Smooth muscle cell (in vitro differentiated cells): Measurements from ENCODE around the gene CEACAM19. TPM values are rescaled to one million over a fixed set of nuclear protein-coding genes. Genes with fewer than 3 reads are reported as not detected.
"Not testable (repeated sequence)": the region's sequence is repeated elsewhere in the genome, so short reads cannot be mapped to it uniquely, and the experiment has no call there.

Source experiments
- DNase-seq: peaks from one replicate; lab custom pipeline; 2025; ENCODE audit not compliant: unreplicated experiment; lab: John Stamatoyannopoulos, UW
- H2AFZ ChIP-seq: fragments of 200-600 bp; sonication (generic); 2 replicates; pipeline ENCODE4 v1.6.0; 2016; ENCODE audit warnings: antibody characterized with exemption, low read depth, mild to moderate bottlenecking
- H3F3A ChIP-seq: fragments of 200-600 bp; sonication (generic); 2 replicates; pipeline ENCODE4 v1.6.0; 2017; ENCODE audit warnings: antibody characterized with exemption, low read depth
- H3K27ac ChIP-seq: fragments of 200-600 bp; sonication (generic); 2 replicates; pipeline ENCODE4 v1.5.1; 2016; ENCODE audit warnings: low read depth, mild to moderate bottlenecking
- H3K27me3 ChIP-seq: fragments of 200-600 bp; sonication (generic); 2 replicates; pipeline ENCODE4 v1.6.1; 2016; ENCODE audit warnings: low read depth, mild to moderate bottlenecking
- H3K36me3 ChIP-seq: fragments of 200-600 bp; sonication (generic); 2 replicates; pipeline ENCODE4 v1.5.1; 2016; ENCODE audit warnings: low read depth
- H3K4me1 ChIP-seq: fragments of 200-600 bp; sonication (generic); 2 replicates; pipeline ENCODE4 v1.5.1; 2016; ENCODE audit warnings: low read depth
- H3K4me2 ChIP-seq: fragments of 200-600 bp; sonication (generic); 2 replicates; pipeline ENCODE4 v1.6.0; 2016; ENCODE audit warnings: mild to moderate bottlenecking
- H3K4me3 ChIP-seq: fragments of 200-600 bp; sonication (generic); 2 replicates; pipeline ENCODE4 v1.5.1; 2016; ENCODE audit warnings: mild to moderate bottlenecking
- H3K79me2 ChIP-seq: fragments of 200-600 bp; sonication (generic); 2 replicates; pipeline ENCODE4 v1.6.0; 2016; ENCODE audit warnings: low read depth, mild to moderate bottlenecking
- H3K9ac ChIP-seq: fragments of 200-600 bp; sonication (generic); 2 replicates; pipeline ENCODE4 v1.6.0; 2016; ENCODE audit warnings: low read depth
- H3K9me3 ChIP-seq: fragments of 200-600 bp; sonication (generic); replicated peaks from 2 replicates; pipeline ENCODE4 v1.5.1; 2016; ENCODE audit warnings: low read depth
- H4K20me1 ChIP-seq: fragments of 200-600 bp; sonication (generic); 2 replicates; pipeline ENCODE4 v1.6.0; 2016; ENCODE audit warnings: low read depth
- CTCF ChIP-seq: fragments of 200-600 bp; sonication (generic); IDR thresholded peaks from 2 replicates; pipeline ENCODE4 v1.5.1; 2017; ENCODE audit warnings: borderline replicate concordance, mild to moderate bottlenecking, antibody characterized with exemption; ENCODE audit not compliant: insufficient read depth, poor library complexity, severe bottlenecking
- WGBS: methylation state at CpG from one replicate; pipeline ENCODE4 v1.1.7; 2016; ENCODE audit warnings: low lambda C conversion rate; 5-methylcytosine and 5-hydroxymethylcytosine counted together
- polyA plus RNA-seq: library from polyadenylated mRNA; unstranded; fragments of >200 nt; fragmentation: Nextera tagmentation; extraction: Ambion mirVana; gene quantifications from 2 replicates; pipeline ENCODE4 v1.2.1, GENCODE V29; 2016
- total RNA-seq: library from RNA; depleted of rRNA; stranded (reverse); fragments of >200 nt; gene quantifications from 2 replicates; pipeline ENCODE4 v1.2.3, GENCODE V29; 2014

CEACAM19 gene
- total and polyA plus RNA-seq, 2 experiments from 2014 or later = 0.81 to 0.88 TPM

DNA sequence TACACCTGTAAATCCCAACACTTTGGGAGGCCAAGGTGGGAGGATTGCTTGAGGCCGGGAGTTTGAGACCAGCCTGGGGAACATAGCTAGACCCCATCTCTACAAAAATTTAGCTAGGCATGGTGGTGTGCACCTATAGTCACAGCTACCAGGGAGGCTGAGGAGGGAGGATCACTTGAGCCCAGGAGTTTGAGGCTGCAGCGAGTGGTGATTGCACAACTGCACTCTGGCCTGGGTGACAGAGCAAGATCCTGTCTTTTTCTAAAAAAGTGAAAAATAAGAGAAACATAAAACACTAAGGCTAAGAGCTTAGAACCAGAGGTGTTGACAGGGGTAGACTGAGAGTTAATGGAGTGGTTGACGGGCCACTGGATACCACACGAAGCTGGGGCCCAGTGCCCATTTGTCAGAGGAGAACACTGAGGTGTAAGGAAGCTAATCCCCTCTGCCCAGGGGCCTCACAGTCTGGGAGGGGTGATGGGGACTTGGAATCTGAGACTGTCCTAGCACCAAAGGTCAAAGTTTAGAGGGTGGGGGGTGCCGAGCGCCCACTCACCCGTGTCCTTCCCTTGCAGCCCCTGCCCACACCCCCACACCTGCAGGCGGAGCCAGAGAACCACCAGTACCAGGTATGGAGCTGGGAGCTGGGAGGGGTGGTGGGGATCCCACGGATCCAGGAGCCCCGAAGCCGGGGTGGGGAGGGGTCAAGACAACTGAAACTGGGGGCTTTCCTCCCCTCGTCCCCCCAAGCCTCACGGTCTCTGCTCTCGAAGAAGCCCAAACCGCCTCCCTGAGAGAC lies 10.9 kb downstream of the CEACAM19 start:
- H2AFZ ChIP-seq = no peak overlapping the region
- no peaks in the 10 kb centered on the region for H3K27me3 ChIP-seq
- 93% methylated on average over 8 of the region's 15 CpGs for WGBS
- H3K4me3 ChIP-seq = no peak overlapping the region
- H3K4me1 ChIP-seq = no peaks in the 10 kb centered on the region
- no peak overlapping the region for H3K4me2 ChIP-seq
- no peak overlapping the region for H3K9ac ChIP-seq
- no peak overlapping the region for H3K27ac ChIP-seq
- no peaks in the 10 kb centered on the region for H3K9me3 ChIP-seq
- no peak for TF ChIP-seq CTCF
- DNase-seq = no peak
- H3F3A ChIP-seq = peaks cover under 1% of the 10 kb centered on the region
- no peaks in the 10 kb centered on the region for H3K79me2 ChIP-seq
- H4K20me1 ChIP-seq = no peaks in the 10 kb centered on the region
- H3K36me3 ChIP-seq = no peaks in the 10 kb centered on the region

DNA sequence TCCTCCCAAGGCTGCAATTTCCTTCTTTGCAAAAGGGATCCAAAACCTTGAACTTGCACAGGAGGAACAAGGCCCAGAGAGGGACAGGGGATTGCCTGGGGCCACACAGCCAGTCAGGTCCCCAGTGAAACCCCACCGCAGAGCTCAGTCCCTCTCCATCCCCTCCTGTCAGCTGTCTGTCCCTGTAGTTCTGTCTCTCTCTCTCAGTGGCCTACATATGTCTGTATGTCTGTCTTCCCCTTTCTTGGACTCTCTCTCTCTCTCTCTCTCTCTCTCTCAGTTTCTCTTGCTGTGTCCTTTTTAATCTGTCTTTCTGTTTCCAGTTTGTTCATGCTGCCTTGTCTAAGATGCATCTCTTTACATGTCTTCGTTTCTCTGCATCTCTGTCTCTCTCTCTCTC lies 11.5 kb downstream of the CEACAM19 start:
- H3K27ac ChIP-seq = no peak overlapping the region
- H3K79me2 ChIP-seq = no peaks in the 10 kb centered on the region
- no peaks in the 10 kb centered on the region for H4K20me1 ChIP-seq
- TF ChIP-seq CTCF = no peak
- no peak overlapping the region for H3K9ac ChIP-seq
- no peak for DNase-seq
- no peaks in the 10 kb centered on the region for H3K27me3 ChIP-seq
- no peak overlapping the region for H2AFZ ChIP-seq
- no peaks in the 10 kb centered on the region for H3F3A ChIP-seq
- H3K9me3 ChIP-seq = no peaks in the 10 kb centered on the region
- H3K4me1 ChIP-seq = no peaks in the 10 kb centered on the region
- no peak overlapping the region for H3K4me3 ChIP-seq
- no peaks in the 10 kb centered on the region for H3K36me3 ChIP-seq
- WGBS = 95% methylated on average over 2 of the region's 2 CpGs
- H3K4me2 ChIP-seq = no peak overlapping the region

GRCh38 chr19:44683434-44684210 lies 12.3 kb downstream of the CEACAM19 start:
- H2AFZ ChIP-seq = no peak overlapping the region
- no peaks in the 10 kb centered on the region for H3K36me3 ChIP-seq
- H3K79me2 ChIP-seq = no peaks in the 10 kb centered on the region
- no peak overlapping the region for H3K27ac ChIP-seq
- no peak overlapping the region for H3K4me3 ChIP-seq
- no peaks in the 10 kb centered on the region for H3F3A ChIP-seq
- no peak overlapping the region for H3K9ac ChIP-seq
- no peaks in the 10 kb centered on the region for H4K20me1 ChIP-seq
- no peak for DNase-seq
- 83% methylated on average over 8 of the region's 9 CpGs for WGBS
- H3K9me3 ChIP-seq = no peaks in the 10 kb centered on the region
- no peak overlapping the region for H3K4me2 ChIP-seq
- no peaks in the 10 kb centered on the region for H3K27me3 ChIP-seq
- no peaks in the 10 kb centered on the region for H3K4me1 ChIP-seq
- no peak for TF ChIP-seq CTCF

- H3F3A ChIP-seq, H4K20me1 ChIP-seq, H3K4me2 ChIP-seq, H3K27me3 ChIP-seq, H2AFZ ChIP-seq, H3K4me1 ChIP-seq, H3K9me3 ChIP-seq, DNase-seq, H3K4me3 ChIP-seq, H3K9ac ChIP-seq, H3K36me3 ChIP-seq, H3K79me2 ChIP-seq: not testable (repeated sequence)
- H3K27ac ChIP-seq = peak overlapping the region; percentile 66
- WGBS = 94% methylated on average over 3 of the region's 3 CpGs
These were observed 13.1 kb downstream of the CEACAM19 start for GRCh38 chr19:44684396-44684795.
